Measurements from ENCODE around the gene IKBKG. TPM values are rescaled to one million over a fixed set of nuclear protein-coding genes. Genes with fewer than 3 reads are reported as not detected.

The IKBKG gene
- total RNA-seq, 4 donors from 2014 or later = 8.5 to 19.0 (median 11.4) TPM

GRCh38 chrX:154605566-154605965, 58.1 kb downstream of the IKBKG start:
- TF ChIP-seq CTCF (IDR thresholded peaks at IDR 0.05; ENCODE audit: low read depth) = no peak

- TF ChIP-seq CTCF (IDR thresholded peaks at IDR 0.05; ENCODE audit: low read depth) = no peak
Measured at GRCh38 chrX:154607370-154607769, 60.0 kb downstream of the IKBKG start.

Small RNA genes lying within 50 kb of the gene (small RNA-seq; reads per million reads assigned to genes)
- gene AC244090.1 = not detected

Other genes with a start within 250 kb of the IKBKG start
- 1,000 to 10,000 TPM in 1 of 4 donors, 100 to 1,000 TPM in 3; 462 to 1,045 (median 723) TPM for gene FLNA, start 173.0 kb upstream of the IKBKG start, total RNA-seq
- gene EMD, start 168.3 kb upstream of the IKBKG start, total RNA-seq = 10 to 100 TPM; 27.6 to 37.9 (median 30.2) TPM
- 1,000 to 10,000 TPM; 3,672 to 6,817 (median 5,466) TPM for gene RPL10, start 149.2 kb upstream of the IKBKG start, total RNA-seq
- 10 to 100 TPM; 22.2 to 42.8 (median 38.0) TPM for gene DNASE1L1, start 138.4 kb upstream of the IKBKG start, total RNA-seq
- 100 to 1,000 TPM in 1 of 4 donors, 10 to 100 TPM in 3; 23.5 to 102 (median 40.7) TPM for gene TAFAZZIN, start 136.1 kb upstream of the IKBKG start, total RNA-seq
- 10 to 100 TPM; 33.6 to 94.5 (median 43.9) TPM for gene ATP6AP1, start 118.9 kb upstream of the IKBKG start, total RNA-seq
- 10 to 100 TPM; 45.3 to 89.7 (median 61.6) TPM for gene GDI1, start 110.5 kb upstream of the IKBKG start, total RNA-seq
- 100 to 1,000 TPM in 2 of 4 donors, 10 to 100 TPM in 2; 37.3 to 104 (median 78.3) TPM for gene FAM50A, start 103.5 kb upstream of the IKBKG start, total RNA-seq
- 10 to 100 TPM in 3 of 4 donors, 1 to 10 TPM in 1; 5.6 to 17.9 (median 11.6) TPM for gene PLXNA3, start 89.3 kb upstream of the IKBKG start, total RNA-seq
- 10 to 100 TPM in 3 of 4 donors, 1 to 10 TPM in 1; 5.7 to 17.0 (median 14.9) TPM for gene LAGE3, start 68.3 kb upstream of the IKBKG start, total RNA-seq
- 10 to 100 TPM; 26.7 to 32.6 (median 30.1) TPM for gene UBL4A, start 61.0 kb upstream of the IKBKG start, total RNA-seq
- 10 to 100 TPM in 3 of 4 donors, 1 to 10 TPM in 1; 8.2 to 18.3 (median 15.9) TPM for gene SLC10A3, start 57.0 kb upstream of the IKBKG start, total RNA-seq
- 10 to 100 TPM; 10.1 to 49.7 (median 38.3) TPM for gene FAM3A, start 31.4 kb upstream of the IKBKG start, total RNA-seq
- 10 to 100 TPM; 37.2 to 90.6 (median 46.5) TPM for gene G6PD, start 774 bp upstream of the IKBKG start, total RNA-seq
- not detected for gene CTAG1A, start 37.5 kb downstream of the IKBKG start, total RNA-seq
- gene CTAG1B, start 71.7 kb downstream of the IKBKG start, total RNA-seq = not detected
- not detected for gene CTAG2, start 106.0 kb downstream of the IKBKG start, total RNA-seq
- gene GAB3, start 203.5 kb downstream of the IKBKG start, total RNA-seq = 10 to 100 TPM in 2 of 4 donors, 1 to 10 TPM in 2; 8.6 to 18.9 (median 13.0) TPM
- 10 to 100 TPM; 23.3 to 65.7 (median 42.1) TPM for gene DKC1, start 215.2 kb downstream of the IKBKG start, total RNA-seq

Data from subcutaneous adipose tissue (tissue), 4 donors.